ENCODE results near the gene RNF8.

Gene RNF8

DNA sequence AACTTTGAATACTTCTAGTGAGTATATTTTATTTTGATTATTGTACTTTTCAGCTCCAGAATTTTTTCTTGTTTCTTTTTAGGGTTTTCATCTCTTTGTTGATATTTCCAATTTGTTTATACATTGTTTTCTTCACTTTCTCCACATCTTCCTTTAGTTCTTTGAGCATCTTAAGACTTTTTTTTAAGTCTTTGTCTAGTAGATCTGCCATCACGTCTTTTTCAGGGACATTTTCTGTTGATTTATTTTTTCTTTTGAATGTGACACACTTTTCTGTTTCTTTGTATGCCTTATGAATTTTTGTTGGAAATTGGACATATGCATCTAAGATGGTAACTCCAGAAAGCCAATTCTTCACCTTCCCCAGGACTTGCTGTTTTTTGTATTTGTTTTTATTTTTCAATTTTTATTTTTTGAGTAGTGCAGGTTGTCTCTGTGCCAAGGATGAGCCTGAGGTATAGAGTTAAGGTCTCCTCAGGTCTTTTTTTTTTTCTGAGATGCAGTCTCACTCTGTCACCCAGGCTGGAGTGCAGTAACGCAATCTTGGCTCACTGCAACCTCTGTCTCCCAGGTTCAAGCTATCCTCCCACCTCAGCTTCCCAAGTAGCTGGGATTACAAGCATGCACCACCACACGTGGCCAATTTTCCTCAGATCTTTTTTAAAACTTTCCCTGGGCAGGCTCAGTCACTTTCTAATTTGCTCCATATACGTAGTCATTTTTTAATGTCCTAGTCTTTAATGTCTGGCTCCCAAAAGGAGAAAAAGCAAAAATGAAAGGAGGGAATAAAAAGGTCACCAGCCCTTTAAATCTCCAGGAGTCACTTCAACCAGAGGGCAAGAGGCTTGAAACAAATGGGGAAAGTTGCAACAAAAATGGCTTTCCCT, 72.5 kb downstream of the RNF8 start:
- POLR2A ChIA-PET: no interaction called here

DNA sequence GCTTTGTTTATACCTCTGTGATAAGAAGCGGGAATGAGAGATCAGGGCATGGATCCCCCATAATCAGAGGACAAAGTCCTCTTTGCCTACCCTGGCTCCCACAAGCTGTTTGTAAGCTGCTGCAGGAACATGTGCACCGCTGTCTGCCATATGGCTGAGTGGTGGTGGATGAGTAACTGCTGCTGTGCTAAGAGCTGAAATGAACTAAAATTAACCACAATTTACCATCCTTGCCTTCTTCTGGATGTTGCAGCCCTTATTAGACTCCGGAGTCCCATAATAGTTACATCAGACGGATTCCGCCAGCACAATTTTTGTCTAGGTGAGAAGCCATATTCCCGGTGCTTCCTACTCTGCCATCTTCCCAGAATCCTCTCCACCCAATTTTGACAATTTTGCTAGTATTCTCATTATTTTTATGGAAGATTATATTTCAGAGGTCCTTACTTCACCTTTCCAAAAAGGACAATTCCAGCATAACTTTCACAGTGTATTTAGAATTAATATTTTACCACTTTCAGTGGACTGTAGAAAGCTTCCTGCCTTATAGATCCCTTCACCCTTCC, 73.2 kb downstream of the RNF8 start:
- POLR2A ChIA-PET: no interaction called here
- TF ChIP-seq, protein P1, sequence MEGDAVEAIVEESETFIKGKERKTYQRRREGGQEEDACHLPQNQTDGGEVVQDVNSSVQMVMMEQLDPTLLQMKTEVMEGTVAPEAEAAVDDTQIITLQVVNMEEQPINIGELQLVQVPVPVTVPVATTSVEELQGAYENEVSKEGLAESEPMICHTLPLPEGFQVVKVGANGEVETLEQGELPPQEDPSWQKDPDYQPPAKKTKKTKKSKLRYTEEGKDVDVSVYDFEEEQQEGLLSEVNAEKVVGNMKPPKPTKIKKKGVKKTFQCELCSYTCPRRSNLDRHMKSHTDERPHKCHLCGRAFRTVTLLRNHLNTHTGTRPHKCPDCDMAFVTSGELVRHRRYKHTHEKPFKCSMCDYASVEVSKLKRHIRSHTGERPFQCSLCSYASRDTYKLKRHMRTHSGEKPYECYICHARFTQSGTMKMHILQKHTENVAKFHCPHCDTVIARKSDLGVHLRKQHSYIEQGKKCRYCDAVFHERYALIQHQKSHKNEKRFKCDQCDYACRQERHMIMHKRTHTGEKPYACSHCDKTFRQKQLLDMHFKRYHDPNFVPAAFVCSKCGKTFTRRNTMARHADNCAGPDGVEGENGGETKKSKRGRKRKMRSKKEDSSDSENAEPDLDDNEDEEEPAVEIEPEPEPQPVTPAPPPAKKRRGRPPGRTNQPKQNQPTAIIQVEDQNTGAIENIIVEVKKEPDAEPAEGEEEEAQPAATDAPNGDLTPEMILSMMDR (IDR thresholded peaks at IDR 0.05; ENCODE audit: control extremely low read depth, extremely low read depth, low read depth, missing control alignments): no peak
- DNase-seq (ENCODE audit: extremely low spot score): no peak
- CTCF ChIA-PET: no interaction called here

More for the DNA sequence above, 72.5 kb downstream of the RNF8 start:
- TF ChIP-seq, protein P1 (IDR thresholded peaks at IDR 0.05; ENCODE audit: control extremely low read depth, extremely low read depth, low read depth, missing control alignments): no peak
- DNase-seq (ENCODE audit: extremely low spot score): no peak
- CTCF ChIA-PET: interaction anchor here (1.5 kb wide), 1 partner anchor 15 kb away, joined by 3 read pairs; no protein-coding TSS in a partner anchor

DNA sequence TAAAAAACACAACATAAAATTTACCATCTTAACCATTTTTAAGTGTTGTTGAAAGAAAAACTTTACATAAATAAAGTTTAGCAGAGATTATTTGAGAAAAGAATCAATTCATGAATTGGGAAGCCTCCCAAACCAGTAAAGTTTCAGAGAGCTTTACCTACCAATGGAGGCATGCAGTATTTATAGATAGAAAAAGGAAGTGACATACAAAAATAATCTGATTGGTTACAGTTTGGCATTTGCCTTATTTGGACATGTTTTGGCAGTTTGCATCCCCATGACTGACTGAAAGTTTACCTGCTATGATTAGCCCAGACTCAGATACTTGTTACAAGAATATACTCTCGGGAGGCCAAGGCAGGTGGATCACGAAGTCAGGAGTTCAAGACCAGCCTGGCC, 75.6 kb downstream of the RNF8 start:
- ChIA-PET POLR2A (no interaction called here), CTCF (no interaction called here)
- TF ChIP-seq, protein P1 (IDR thresholded peaks at IDR 0.05; ENCODE audit: control extremely low read depth, extremely low read depth, low read depth, missing control alignments): no peak
- DNase-seq (ENCODE audit: extremely low spot score): no peak

DNA sequence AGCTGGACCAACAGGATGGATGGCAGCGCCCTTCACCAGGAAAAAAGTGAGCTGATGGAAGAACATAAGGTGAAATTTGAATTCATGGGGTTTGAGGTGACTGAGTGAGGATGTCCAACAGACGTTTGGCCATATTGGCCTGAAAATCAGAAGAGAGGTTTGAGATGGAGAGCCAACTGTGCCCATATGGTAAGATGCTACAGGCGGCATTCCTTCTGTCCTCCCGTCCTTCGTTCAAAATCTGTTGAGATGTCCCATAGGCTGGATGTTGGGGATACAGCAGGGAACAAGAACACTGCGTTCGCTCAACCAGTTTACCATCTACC, 78.8 kb downstream of the RNF8 start:
- POLR2A ChIA-PET: interaction anchor here (1.1 kb wide), 1 partner anchor 9 kb away, joined by 3 read pairs; no protein-coding TSS in a partner anchor
- DNase-seq (ENCODE audit: extremely low spot score): no peak
- CTCF ChIA-PET: interaction anchor here (1.0 to 2.4 kb wide), 5 partner anchors 10 to 133 kb away, joined by 3 to 14 read pairs (median 4); no protein-coding TSS in a partner anchor
- TF ChIP-seq, protein P1 (IDR thresholded peaks at IDR 0.05; ENCODE audit: control extremely low read depth, extremely low read depth, low read depth, missing control alignments): no peak

DNA sequence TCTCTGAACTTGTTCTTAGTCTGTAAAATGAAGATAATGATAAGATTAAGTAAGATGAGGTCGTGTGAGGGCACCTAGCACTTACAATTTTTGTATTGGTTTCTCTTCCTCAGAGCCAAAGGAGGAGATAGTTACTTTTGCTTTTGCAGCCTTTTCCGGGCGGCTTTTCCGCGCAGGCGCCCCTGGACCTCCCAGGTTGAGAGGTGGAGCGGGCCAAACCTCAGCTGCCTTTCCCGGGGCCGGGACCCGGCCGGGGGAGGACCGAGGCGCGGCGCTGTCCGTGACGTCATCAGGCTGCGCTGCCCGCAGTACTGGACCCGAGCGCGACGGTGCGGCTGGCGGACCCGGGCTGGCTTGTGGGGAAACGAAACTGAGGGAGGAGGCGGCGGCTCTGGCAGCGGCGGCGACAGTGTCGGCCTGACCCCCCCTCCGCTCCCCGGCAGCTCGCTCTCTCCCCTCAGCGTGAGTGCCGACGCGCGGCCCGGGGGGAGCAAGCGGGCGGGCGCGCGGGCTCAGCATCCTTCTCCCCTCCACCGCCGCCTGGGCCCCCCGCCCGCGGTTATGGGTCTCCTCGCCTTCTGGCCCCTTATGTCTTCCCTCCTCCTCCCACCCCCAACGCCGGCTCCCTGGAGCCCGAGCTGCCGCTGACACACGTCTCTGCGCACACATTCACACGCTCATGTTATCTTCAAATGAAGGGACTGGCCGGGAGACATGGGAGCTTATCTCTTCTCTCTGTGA, 79.3 kb downstream of the RNF8 start, which contains the start of gene CMTR1:
Gene CMTR1, plus strand, starts transcription at position 306 of the 741 bp plus-strand sequence. CDS start 2,409 bp downstream, outside the sequence.
- ChIA-PET POLR2A (interaction anchor here (1.1 kb wide), 1 partner anchor 9 kb away, joined by 3 read pairs; no protein-coding TSS in a partner anchor), CTCF (interaction anchor here (0.7 to 2.2 kb wide), 10 partner anchors 9 to 259 kb away, joined by 3 to 14 read pairs (median 4); no protein-coding TSS in a partner anchor)
- peak; percentile 98 for DNase-seq (ENCODE audit: extremely low spot score)
- TF ChIP-seq, protein P1 (IDR thresholded peaks at IDR 0.05; ENCODE audit: control extremely low read depth, extremely low read depth, low read depth, missing control alignments): no peak

All from GM10248 (cell line).